Smooth muscle cell (in vitro differentiated cells): ENCODE results near the gene EFCAB11. TPM values are rescaled to one million over a fixed set of nuclear protein-coding genes. Genes with fewer than 3 reads are reported as not detected.

Experiments
- DNase-seq: peaks from one replicate; lab custom pipeline; 2025; ENCODE audit not compliant: unreplicated experiment; lab: John Stamatoyannopoulos, UW
- H2AFZ ChIP-seq: fragments of 200-600 bp; sonication (generic); 2 replicates; pipeline ENCODE4 v1.6.0; 2016; ENCODE audit warnings: antibody characterized with exemption, low read depth, mild to moderate bottlenecking
- H3F3A ChIP-seq: fragments of 200-600 bp; sonication (generic); 2 replicates; pipeline ENCODE4 v1.6.0; 2017; ENCODE audit warnings: antibody characterized with exemption, low read depth
- H3K27ac ChIP-seq: fragments of 200-600 bp; sonication (generic); 2 replicates; pipeline ENCODE4 v1.5.1; 2016; ENCODE audit warnings: low read depth, mild to moderate bottlenecking
- H3K27me3 ChIP-seq: fragments of 200-600 bp; sonication (generic); 2 replicates; pipeline ENCODE4 v1.6.1; 2016; ENCODE audit warnings: low read depth, mild to moderate bottlenecking
- H3K36me3 ChIP-seq: fragments of 200-600 bp; sonication (generic); 2 replicates; pipeline ENCODE4 v1.5.1; 2016; ENCODE audit warnings: low read depth
- H3K4me1 ChIP-seq: fragments of 200-600 bp; sonication (generic); 2 replicates; pipeline ENCODE4 v1.5.1; 2016; ENCODE audit warnings: low read depth
- H3K4me2 ChIP-seq: fragments of 200-600 bp; sonication (generic); 2 replicates; pipeline ENCODE4 v1.6.0; 2016; ENCODE audit warnings: mild to moderate bottlenecking
- H3K4me3 ChIP-seq: fragments of 200-600 bp; sonication (generic); 2 replicates; pipeline ENCODE4 v1.5.1; 2016; ENCODE audit warnings: mild to moderate bottlenecking
- H3K79me2 ChIP-seq: fragments of 200-600 bp; sonication (generic); 2 replicates; pipeline ENCODE4 v1.6.0; 2016; ENCODE audit warnings: low read depth, mild to moderate bottlenecking
- H3K9ac ChIP-seq: fragments of 200-600 bp; sonication (generic); 2 replicates; pipeline ENCODE4 v1.6.0; 2016; ENCODE audit warnings: low read depth
- H3K9me3 ChIP-seq: fragments of 200-600 bp; sonication (generic); replicated peaks from 2 replicates; pipeline ENCODE4 v1.5.1; 2016; ENCODE audit warnings: low read depth
- H4K20me1 ChIP-seq: fragments of 200-600 bp; sonication (generic); 2 replicates; pipeline ENCODE4 v1.6.0; 2016; ENCODE audit warnings: low read depth
- WGBS: methylation state at CpG from one replicate; pipeline ENCODE4 v1.1.7; 2016; ENCODE audit warnings: low lambda C conversion rate; 5-methylcytosine and 5-hydroxymethylcytosine counted together
- polyA plus RNA-seq: library from polyadenylated mRNA; unstranded; fragments of >200 nt; fragmentation: Nextera tagmentation; extraction: Ambion mirVana; gene quantifications from 2 replicates; pipeline ENCODE4 v1.2.1, GENCODE V29; 2016
- total RNA-seq: library from RNA; depleted of rRNA; stranded (reverse); fragments of >200 nt; gene quantifications from 2 replicates; pipeline ENCODE4 v1.2.3, GENCODE V29; 2014
- TF ChIP-seq, protein P1 (sequence below): fragments of 200-600 bp; sonication (generic); IDR thresholded peaks from 2 replicates; pipeline ENCODE4 v1.5.1; 2017; ENCODE audit warnings: borderline replicate concordance, mild to moderate bottlenecking, antibody characterized with exemption; ENCODE audit not compliant: insufficient read depth, poor library complexity, severe bottlenecking

Gene EFCAB11
- total and polyA plus RNA-seq, 2 experiments from 2014 or later = 3.1 to 9.5 TPM

DNA sequence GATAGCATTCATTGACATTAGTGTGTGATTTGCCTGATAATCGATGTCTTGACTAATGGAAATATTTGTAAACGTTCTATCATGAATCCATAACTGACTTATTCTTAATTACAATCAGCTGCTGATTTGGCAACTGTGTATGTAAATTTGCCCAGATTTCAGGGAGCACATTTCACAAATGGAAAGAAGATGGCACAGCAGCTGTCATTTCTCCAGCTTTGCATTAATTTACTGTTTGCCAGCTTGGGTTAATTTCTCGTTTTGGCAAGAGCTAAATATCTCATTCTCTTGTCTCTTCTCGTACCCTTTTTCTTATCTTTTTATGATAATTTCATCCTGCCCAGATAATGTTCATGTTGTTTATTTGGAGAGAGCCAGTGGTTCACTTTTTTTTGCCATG lies 24.1 kb upstream of the EFCAB11 start:
- 95% methylated on average over 4 of the region's 4 CpGs for WGBS
- H4K20me1 ChIP-seq = no peaks in the 10 kb centered on the region

DNA sequence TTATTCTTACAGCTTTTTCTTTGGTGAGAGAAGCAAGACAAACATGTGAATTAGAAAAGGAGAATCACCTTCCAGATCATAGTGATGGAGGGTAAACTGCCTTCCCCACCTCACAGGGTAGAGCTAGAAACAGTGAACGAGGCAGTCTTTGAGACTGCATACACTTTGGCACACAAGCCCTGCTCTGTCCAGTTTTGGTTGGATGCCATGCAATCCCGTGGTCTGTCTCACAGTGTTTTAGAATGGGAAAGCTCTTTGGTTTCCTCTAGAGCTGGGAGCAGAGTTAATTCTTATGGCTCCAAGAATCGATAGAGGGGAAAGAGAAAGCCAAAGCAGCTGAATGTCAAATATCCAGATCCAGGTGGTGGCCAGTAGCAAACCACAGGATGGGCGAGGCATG lies 23.1 kb upstream of the EFCAB11 start:
- no peaks in the 10 kb centered on the region for H3K27me3 ChIP-seq
- no peak overlapping the region for H3K9ac ChIP-seq
- H3K9me3 ChIP-seq = no peaks in the 10 kb centered on the region
- H3K4me2 ChIP-seq = no peak overlapping the region
- WGBS = 99% methylated on average over 4 of the region's 4 CpGs
- no peak overlapping the region for H3K4me3 ChIP-seq
- no peaks in the 10 kb centered on the region for H4K20me1 ChIP-seq
- no peaks in the 10 kb centered on the region for H3K79me2 ChIP-seq
- no peak for DNase-seq
- TF ChIP-seq, protein P1, sequence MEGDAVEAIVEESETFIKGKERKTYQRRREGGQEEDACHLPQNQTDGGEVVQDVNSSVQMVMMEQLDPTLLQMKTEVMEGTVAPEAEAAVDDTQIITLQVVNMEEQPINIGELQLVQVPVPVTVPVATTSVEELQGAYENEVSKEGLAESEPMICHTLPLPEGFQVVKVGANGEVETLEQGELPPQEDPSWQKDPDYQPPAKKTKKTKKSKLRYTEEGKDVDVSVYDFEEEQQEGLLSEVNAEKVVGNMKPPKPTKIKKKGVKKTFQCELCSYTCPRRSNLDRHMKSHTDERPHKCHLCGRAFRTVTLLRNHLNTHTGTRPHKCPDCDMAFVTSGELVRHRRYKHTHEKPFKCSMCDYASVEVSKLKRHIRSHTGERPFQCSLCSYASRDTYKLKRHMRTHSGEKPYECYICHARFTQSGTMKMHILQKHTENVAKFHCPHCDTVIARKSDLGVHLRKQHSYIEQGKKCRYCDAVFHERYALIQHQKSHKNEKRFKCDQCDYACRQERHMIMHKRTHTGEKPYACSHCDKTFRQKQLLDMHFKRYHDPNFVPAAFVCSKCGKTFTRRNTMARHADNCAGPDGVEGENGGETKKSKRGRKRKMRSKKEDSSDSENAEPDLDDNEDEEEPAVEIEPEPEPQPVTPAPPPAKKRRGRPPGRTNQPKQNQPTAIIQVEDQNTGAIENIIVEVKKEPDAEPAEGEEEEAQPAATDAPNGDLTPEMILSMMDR = no peak
- H3K4me1 ChIP-seq = no peaks in the 10 kb centered on the region
- H3K27ac ChIP-seq = no peak overlapping the region
- peaks cover 7% of the 10 kb centered on the region for H3K36me3 ChIP-seq
- H3F3A ChIP-seq = no peaks in the 10 kb centered on the region
- H2AFZ ChIP-seq = no peak overlapping the region

More for the DNA sequence above, 24.1 kb upstream of the EFCAB11 start:
- TF ChIP-seq, protein P1 = no peak
- Histone ChIP-seq H3K27ac (no peak overlapping the region), H3K4me3 (no peak overlapping the region), H3K9ac (no peak overlapping the region), H3K9me3 (no peaks in the 10 kb centered on the region), H3K36me3 (peaks cover 7% of the 10 kb centered on the region), H3K4me2 (no peak overlapping the region), H3K27me3 (no peaks in the 10 kb centered on the region), H2AFZ (no peak overlapping the region), H3K79me2 (no peaks in the 10 kb centered on the region), H3K4me1 (no peaks in the 10 kb centered on the region), H3F3A (no peaks in the 10 kb centered on the region)
- no peak for DNase-seq

DNA sequence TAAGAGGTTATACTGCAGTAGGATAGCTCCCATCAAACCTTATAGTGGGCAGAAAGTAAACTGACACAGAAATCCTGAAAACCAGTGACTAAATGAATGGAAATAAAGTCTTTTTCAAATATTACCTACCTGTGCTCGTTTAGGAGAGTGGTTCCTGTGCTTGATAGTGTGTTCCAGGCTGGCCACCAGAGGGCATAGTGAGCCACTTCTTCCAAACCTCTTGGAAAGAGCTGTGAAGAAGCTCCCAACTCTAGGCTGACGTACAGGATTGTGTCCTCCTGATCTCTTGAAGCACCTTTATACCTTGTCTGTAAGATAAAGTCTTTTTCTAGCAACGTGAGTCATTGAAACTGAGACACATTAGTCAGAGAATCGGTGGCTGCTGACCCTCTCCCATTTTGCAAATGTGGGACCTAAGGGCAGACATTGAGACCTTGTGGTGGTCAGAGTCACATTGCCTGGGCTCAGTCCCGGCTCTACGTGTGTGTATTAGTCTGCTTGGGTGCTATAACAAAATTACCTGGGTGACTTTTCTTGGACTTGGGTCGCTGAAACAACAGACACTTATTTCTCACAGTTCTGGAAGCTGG lies 18.8 kb upstream of the EFCAB11 start:
- H3K4me3 ChIP-seq = no peak overlapping the region
- H3F3A ChIP-seq = no peaks in the 10 kb centered on the region
- H3K4me1 ChIP-seq = no peaks in the 10 kb centered on the region
- H3K4me2 ChIP-seq = no peak overlapping the region
- peak; percentile 5 for DNase-seq
- H3K27me3 ChIP-seq = no peaks in the 10 kb centered on the region
- H3K9ac ChIP-seq = no peak overlapping the region
- no peaks in the 10 kb centered on the region for H3K9me3 ChIP-seq
- H4K20me1 ChIP-seq = no peaks in the 10 kb centered on the region
- H2AFZ ChIP-seq = no peak overlapping the region
- H3K27ac ChIP-seq = no peak overlapping the region
- TF ChIP-seq, protein P1 = peak; percentile 90
- no peaks in the 10 kb centered on the region for H3K79me2 ChIP-seq
- H3K36me3 ChIP-seq = peaks cover 7% of the 10 kb centered on the region
- WGBS = 66% methylated on average over 7 of the region's 7 CpGs

DNA sequence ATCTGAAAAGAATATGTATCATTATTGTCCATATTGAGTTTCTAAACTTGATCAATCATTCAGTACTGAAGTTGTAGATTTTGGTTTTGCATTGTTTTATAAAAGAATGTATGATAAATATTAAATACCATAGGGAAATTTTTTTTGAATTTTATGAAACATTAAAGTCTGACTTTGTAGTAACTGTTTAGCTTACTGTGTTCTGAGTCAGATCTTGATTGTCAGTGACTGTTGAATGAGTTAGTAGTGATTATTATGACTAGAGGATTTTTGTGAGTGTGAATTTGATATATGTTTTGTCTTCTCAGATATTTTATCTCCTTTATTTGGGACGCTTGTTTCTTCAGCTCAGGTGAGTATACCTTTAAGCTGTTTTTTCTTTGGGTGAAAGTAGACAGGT lies 11.3 kb upstream of the EFCAB11 start:
- Histone ChIP-seq H3K9me3 (no peaks in the 10 kb centered on the region), H3F3A (no peaks in the 10 kb centered on the region), H4K20me1 (no peaks in the 10 kb centered on the region), H3K4me2 (no peak overlapping the region), H3K36me3 (peaks cover 7% of the 10 kb centered on the region), H3K4me1 (no peaks in the 10 kb centered on the region), H3K27ac (no peak overlapping the region), H3K79me2 (no peaks in the 10 kb centered on the region), H3K27me3 (no peaks in the 10 kb centered on the region), H3K9ac (no peak overlapping the region), H3K4me3 (no peak overlapping the region), H2AFZ (no peak overlapping the region)
- no peak for DNase-seq
- TF ChIP-seq, protein P1 = no peak
- 88% methylated on average over 1 of the region's 1 CpG for WGBS
